Frontal cortex (tissue), 4 donors: Measurements from ENCODE around the gene GNG14. TPM values are rescaled to one million over a fixed set of nuclear protein-coding genes. Genes with fewer than 3 reads are reported as not detected.
A peak's percentile ranks its signal among the peaks of the same experiment; 100 is the strongest.
"Not testable (repeated sequence)": the region's sequence is repeated elsewhere in the genome, so short reads cannot be mapped to it uniquely, and the experiment has no call there.

Experiments used
- DNase-seq, 2 donors: peaks; one replicate each; pipeline ENCODE4 v3.0.0; 2012; ENCODE audit warnings: low spot score in 2 of 2
- FAIRE-seq: peaks from 2 replicates; lab custom pipeline; 2012; peaks lifted over from hg19 to GRCh38; lab: Jason Lieb, UNC
- total RNA-seq: library from RNA; depleted of rRNA; stranded (reverse); fragments of >200 nt; gene quantifications from one replicate; pipeline ENCODE4 v1.2.3, GENCODE V29; 2014
- donor health status: control.
- donor health status: control.
- donor health status: control.

Gene GNG14
- total RNA-seq, 1 donor from 2014 or later = not detected

DNA sequence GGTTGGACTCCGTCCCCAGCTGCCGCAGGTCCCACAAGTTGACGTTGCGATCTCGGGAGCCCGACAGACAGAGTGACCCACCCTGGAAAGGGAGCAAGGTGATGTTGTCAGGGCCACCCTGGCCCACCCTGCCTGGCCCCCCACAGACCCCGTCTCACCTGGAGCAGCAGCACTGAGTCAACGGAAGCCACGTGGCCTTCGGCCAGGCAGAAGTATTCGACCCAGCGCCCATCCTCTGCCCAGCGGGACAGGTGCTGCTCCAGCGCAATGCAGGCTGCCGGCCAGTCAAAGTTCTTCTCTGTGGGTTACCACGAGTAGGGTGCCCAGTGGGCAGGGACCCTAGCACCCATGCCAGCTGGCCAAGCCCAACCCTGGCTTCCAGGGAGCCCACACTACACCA lies 6.8 kb downstream of the GNG14 start:
- DNase-seq (no peak), FAIRE-seq (no peak)

DNA sequence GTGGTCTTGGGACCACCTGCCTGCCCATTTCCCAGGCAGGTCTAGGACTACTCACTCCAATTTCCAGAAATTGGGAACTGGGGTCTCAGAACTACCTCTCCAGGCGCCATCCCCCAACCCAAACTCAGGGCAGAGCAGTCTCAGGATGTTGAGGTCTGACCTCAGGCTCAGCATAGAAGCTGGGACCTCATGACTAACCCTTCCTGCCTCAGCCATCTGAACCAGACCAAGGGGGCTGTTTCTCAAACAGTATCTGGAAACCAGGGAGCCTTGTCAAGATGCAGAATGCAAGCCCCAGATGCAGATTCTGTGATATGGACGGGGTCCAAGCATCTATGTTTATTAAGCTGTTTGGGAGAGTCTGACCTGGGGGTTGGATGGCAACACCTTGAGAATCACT lies 7.3 kb downstream of the GNG14 start:
- FAIRE-seq (no peak), DNase-seq (no peak)

DNA sequence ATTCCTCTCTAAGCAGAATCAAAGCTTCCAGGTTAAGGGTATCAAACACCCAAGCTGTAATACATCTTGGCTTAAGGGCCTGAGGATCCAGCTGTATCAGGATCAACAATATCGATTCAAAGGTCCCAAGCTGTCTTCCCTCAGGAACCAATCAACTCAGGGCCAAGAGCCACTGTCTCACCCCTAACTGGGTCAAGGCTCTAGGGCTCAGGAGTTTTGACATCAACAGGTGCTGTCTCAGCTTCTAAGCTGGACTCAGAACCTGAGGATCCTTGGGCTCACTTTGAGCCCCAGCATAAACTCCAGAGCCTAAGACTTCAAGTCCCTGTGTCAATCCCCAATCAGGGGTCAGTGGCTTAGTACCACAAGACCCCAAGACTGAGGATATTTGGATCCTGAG lies 7.7 kb downstream of the GNG14 start:
- FAIRE-seq = no peak
- no peak for DNase-seq

DNA sequence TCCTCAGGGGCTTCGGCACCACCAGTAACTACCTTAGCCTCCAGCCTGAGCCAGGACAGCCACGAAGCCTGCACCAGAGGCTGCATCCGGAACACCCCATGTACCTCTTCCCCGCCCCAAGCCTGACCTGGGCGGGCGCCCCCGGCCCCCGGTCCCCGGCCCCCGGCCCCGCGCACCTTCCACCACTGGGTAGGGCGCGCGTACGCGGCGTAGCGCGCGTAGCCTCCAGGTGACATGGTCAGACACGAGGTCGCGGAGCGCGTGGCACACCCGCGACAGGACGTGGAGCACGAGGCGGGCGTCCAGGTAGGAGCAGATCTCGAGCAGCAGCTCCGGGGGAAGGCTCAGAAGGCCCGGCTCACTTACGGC lies 8.2 kb downstream of the GNG14 start:
- FAIRE-seq (no peak), DNase-seq (no peak)

DNA sequence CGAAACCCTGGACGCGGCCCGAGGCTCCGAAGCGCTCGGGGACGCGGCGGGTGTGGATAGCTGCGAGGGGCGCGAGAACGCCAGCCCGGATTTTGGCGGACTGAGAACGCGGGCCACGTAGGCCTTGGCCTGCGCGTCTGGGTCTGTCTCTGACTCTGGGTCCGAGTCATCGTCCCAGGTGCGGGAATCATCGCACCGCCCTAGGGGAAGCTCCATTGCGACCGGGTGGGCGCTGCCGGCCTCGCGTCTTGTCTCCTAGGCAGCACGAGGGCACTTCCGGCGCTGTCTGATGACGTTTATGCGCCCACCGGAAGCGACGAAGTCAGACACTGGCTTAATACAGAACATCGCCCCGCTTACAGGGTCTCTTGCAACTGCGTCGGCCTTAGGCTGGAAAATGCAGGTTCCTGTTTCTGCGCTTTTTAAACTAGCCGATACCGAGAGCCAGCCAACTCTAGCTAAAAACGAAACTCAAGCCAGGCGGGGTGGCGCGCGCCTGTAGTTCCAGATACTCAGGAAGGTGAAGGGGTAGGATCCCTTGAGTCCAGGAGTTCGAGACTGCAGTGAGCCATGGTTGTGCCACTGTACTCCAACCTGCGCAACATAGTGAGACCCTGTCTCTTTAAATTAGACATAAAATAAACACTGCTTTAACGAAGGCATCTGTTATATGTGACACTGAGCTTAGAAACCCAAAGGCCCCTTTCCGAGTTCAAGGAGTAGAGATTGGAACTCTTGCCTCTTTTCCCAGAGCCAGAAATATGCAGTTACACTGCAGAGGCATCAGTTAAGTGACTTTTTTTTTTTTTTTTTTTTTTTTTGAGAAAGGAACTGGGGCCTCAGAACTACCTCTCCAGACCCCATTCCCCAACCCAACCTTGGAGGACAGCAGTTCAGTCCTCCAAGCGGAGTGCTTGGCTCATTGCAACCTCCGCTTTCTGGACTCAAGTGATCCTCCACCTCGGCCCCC lies 8.9 kb downstream of the GNG14 start, which contains the start of gene FBXW9:
TSS of gene FBXW9 (minus strand) at position 266 of the 970 bp plus-strand sequence. CDS start at position 216, 50 bp downstream.
- FAIRE-seq (no peak), DNase-seq (peak; percentile 100)

DNA sequence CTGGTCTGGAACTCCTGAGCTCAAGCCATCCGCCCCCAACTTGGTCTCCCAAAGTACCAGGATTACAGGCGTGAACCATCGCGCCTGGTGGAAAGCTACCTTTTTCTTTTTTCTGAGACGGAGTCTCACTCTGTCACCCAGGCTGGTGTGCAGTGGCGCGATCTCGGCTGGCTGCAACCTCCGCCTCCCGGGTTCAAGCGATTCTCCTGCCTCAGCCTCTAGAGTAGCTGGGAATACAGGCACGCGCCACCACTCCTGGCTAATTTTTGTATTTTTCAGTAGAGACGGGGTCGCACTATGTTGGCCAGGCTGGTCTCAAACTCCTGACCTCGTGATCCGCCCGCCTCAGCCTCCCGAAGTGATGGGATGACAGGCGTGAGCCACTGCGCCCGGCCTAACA lies 9.6 kb downstream of the GNG14 start:
- DNase-seq, FAIRE-seq: not testable (repeated sequence)

DNA sequence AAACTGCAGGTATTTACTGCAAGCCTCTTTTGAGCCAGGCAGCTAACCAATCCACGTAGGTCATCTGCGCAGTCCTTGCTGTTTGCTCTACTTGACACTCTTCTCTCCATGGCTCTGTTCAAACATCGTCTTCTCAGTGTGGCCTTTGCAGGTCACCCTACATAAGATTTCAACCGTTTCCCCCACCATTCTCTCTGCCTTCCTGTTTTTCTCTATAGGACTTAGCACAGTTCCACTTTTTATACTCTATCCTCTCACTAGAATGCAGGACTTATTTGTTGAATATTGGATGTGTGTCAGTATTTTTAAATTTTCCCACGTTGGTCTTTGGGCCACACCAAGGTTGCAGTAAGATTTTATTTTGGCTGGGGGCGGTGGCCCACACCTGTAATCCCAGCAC lies 10.3 kb downstream of the GNG14 start:
- FAIRE-seq (no peak), DNase-seq (no peak)

DNA sequence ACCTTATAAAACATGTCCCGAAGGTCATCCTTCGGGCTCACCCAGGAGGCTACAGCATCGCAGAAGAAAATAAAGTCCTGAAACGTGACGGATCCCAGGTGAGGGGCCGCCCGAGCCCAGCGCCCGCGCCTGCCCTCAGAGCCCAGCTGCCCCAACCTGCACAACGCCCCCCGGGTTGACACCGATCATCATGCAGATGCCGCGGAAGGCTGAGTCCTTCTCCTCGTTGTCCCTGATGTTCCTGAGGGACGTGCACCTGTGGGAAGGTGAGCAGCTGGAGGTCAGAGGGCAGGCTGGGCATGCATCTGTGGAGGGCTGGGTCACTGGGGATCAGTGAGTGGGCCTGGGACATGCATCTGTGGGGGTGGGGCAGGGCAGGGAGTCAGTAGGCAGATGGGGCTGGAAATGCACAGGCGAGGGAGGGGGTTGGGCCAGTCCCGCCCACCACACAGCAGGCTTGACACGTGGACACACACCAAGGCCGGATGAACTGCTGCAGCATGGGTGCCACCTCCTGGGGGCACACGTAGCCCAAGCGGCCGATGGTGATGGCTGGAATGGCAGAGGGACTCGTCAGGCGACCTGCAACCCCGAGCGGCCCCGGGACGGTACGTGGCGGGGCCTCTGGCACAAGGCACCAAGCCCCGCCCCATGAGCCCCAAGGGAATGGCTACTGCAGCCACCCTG lies 13.9 kb downstream of the GNG14 start:
- FAIRE-seq = no peak
- no peak for DNase-seq

DNA sequence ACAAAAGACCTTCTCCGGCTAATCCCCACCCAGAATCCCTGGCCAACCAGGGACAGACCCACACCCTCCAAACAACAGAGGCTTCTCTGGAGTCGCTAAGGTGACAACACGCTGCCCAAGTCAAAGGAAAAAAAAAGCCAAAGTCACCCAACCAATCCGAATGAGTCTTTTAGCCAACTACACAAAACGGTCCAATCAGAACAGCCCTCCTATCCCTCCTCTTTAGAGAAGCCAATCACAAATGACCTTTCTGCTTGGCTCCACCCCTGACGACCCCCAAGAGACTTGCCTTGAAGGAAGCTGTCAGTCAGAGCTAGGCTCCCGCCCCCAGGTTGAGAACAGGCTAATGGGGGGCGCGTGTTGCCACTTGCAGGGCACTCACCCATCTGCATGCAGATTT lies 15.2 kb downstream of the GNG14 start:
- peak in 1 of 2 donors; percentile 50 for DNase-seq
- FAIRE-seq = no peak

DNA sequence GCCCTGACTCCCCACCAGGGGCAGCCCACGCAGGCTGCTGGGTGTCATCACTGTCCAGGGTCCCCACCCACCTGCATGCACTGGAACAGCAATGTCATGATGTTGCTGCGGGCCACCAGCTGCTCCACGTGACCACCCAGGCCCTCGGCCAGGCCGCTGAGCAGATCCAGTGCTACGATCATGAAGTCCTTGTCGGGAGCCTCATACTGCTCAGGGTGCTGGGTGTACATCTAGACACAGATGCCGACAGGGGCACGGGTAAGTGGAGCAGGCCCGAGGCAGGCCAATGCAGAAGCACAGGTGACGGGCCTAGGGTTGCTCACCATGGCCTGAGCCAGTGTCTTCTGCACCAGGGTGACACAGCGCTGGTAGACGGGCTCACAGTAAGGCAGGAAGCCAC lies 17.4 kb downstream of the GNG14 start:
- DNase-seq = no peak
- FAIRE-seq = no peak

DNA sequence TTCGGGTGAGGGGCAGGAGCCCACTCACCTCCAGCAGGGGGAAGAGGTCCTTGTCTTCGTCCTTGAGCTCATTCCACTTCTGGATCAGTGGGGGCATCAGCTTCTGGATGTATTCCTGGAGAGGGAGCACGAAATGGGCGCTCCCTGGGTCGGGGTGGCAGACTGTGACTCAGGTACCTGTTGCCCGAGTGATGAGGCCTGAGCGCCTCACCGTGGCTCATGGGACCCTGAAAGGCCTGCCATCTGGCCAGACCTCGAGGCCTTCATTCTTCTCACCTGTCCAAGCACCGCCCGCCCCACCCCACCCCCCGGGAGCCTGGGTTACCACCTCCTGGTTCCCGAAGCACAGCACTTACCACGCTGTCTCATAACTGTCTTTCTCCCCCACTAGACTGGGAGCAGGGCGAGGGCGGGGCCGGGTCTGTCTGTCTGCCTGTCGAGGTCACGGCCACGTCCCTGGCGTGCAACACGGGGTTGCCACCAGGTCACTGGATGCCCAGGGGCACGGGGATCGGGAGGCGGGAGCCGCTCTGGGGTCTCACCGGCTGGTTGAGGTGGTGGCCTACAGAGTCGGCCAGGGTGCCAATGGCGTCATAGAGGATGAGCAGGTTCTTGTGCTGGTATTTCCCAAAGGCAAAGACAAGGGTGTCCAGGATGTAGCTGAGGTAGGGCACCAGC lies 18.0 kb downstream of the GNG14 start:
- FAIRE-seq (no peak), DNase-seq (no peak)

DNA sequence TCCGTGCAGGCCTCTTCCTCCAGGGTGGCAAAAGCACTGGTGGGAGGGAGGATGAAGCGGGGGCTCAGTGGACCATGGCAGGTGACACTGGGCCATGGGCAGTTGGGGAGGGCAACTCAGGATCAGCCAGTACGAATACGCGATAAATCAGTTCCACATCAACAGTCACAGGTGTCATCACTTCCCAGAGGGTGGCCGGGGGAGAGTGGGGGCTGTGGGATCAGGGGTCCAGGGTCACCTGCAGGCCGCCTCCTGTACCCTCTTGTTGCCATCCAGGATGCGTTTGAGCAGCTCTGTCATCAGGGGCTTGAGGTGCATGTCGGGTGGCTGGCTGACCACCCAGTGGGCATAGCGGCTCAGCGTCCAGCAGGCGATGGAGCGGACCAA lies 18.5 kb downstream of the GNG14 start:
- no peak for DNase-seq
- no peak for FAIRE-seq

DNA sequence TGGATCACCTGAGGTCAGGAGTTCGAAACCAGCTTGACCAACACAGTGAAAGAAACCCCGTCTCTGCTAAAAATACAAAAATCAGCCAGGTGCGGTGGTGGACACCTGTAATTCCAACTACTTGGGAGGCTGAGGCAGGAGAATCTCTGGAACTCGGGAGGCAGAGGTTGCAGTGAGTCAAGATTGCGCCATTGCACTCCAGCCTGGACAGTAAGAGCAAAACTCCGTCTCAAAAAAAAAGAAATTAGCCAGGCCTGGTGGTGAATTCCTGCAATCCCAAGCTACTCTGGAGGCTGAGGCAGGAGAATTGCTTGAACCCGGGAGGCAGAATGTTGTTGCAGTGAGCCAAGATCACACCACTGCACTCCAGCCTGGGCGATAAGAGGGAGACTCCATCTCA lies 20.8 kb downstream of the GNG14 start:
- no peak for FAIRE-seq

DNA sequence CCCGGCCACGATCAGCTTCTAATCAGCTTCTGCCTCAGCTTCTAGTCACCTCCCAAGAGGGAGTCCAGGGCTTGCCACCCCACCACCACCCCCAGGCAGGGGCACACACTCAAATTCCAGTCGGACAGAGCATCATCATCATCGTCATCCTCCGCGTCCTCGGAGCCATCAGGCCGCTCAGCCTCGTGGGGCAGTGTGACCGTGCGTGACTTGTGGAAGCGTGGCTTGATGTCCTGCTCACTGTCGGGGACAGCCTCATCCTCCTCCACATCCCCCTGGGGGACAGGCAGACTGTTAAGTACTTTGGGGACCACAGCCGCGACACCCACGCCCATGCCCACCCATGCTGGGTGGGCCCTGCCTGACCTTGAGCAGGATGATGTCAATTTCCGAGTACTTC lies 23.4 kb downstream of the GNG14 start:
- FAIRE-seq (no peak), DNase-seq (no peak)

More for the DNA sequence above, 20.8 kb downstream of the GNG14 start:
- no peak for DNase-seq

DNA sequence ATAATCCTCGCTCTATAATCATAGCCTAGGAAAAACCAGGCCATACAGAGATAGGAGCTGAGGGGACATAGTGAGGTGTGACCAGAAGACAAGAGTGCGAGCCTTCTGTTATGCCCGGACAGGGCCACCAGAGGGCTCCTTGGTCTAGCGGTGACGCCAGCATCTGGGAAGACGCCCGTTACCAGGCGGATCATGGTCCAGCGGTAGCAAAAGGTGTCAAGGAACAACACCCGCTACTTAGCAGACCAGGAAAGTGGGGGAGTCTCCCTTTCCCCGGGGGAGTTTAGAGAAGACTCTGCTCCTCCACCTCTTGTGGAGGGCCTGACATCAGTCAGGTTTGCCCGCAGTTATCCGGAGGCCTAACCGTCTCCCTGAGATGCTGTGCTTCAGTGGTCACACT lies 24.3 kb downstream of the GNG14 start:
- not testable (repeated sequence) for FAIRE-seq, DNase-seq

DNA sequence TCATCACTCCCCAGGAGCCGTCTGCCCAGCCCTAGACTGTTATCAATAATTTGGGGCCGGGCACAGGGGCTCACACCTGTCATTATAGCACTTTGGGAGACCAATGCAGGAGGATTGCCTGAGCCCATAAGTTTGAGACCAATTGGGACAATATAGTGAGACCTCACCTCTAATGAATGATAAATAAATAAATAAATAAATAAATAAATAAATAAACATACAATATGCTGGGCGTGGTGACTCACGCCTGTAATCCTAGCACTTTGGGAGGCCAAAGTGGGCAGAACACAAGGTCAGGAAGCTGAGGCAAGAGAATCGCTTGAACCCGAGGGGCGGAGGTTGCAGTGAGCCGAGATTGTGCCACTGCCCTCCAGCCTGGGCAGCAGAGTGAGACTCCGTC lies 25.5 kb downstream of the GNG14 start:
- not testable (repeated sequence) for DNase-seq, FAIRE-seq

DNA sequence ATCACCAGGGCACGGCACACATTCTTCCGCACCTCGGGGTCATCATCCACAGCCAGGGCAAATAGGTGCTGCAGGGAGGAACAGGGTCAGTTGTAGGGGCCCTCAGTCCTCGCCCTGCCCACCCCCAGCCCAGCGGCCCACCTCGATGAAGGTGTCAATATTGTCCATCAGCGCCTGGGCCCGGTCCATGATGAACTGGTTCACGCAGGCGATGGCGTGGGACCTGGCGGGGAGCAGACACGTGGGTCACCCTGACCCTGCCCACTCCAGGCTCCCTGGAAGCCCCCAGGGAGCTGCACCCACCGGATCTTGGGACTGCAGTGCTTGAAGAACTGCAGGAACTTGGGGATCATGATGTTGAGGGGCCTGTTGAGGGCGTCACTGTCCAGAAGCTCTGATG lies 27.3 kb downstream of the GNG14 start:
- FAIRE-seq (no peak), DNase-seq (no peak)

DNA sequence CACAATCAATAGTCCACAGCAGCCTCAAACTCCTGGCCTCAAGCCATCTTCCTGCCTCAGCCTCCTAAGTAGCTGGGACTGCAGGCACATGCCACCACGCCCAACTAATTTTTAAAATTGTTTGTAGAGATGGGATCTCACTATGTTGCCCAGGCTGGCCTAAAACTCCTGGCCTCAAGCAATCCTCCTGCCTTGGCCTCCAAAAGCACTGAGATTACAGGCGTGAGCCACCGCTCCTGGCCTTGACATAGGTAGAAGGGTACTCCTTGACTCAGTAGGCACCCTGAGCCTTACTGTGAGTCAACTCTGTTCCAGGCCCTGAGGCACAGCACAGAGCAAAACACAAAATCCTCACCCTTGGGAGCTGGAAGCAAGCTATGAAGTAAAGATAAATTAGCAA lies 28.1 kb downstream of the GNG14 start:
- FAIRE-seq (no peak), DNase-seq (no peak)

DNA sequence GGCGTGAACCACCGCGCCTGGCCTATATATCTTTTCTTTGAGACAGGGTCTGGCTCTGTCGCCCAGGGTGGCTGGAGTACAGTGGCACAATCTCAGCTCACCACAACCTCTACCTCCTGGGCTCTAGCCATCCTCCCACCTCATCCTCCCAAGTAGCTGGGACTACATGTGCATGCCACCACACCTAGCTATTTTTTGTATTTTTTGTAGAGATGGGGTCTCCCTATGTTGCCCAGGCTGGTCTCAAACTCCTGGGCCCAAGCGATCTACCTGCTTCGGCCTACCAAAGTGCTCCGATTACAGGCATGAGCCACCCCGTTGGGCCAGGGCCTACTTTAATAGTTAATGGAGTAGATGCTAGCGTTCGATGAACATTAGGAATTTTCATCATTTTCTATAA lies 32.5 kb downstream of the GNG14 start:
- DNase-seq (no peak), FAIRE-seq (no peak)

DNA sequence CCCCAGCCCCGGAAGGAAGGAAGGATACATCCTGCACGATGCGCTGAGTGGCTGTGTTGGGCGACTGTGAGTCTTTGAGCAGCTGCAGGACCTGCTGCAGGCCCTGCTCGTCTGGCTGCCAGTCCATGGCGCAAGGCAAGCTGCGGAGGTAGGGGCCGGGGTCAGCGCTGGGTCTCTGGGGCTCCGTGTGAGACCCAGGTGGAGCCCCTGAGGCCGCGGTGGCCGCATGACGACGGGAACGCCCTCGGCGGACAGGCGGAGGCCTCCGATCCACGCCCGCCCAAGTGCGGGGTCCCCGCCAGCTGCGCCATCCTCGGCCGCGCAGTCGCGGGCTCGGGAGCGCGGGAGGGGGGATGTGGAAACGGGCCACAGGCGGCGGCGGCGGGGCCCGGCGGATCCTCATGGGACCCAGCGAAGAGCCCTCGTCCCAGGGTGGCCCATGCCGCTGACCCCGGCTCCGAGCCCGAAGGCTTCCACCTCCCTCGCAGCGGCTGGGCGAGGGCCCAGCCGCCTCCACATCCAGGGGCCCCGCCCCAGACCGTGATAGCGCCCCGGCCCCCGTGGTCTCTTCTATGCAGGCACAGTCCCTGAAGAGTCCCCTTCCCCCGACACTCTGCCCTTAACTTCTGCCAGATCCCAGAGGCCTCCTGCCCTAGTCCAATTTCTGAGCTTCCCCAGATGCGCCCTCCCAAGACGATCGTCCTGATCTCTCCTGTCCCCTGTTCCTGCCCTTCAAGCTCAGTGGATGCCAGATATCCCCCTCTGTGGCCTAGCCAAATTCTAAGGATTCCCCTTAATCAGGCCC lies 33.3 kb downstream of the GNG14 start:
- FAIRE-seq = no peak
- DNase-seq = peak in 1 of 2 donors; percentile 52
